SH-SY5Y (cell line): ENCODE results near the gene WDR7.

Source experiments
- GATA2 ChIP-seq: IDR thresholded peaks from 2 replicates; pipeline ENCODE4 v1.6.1; 2011; ENCODE audit warnings: mild to moderate bottlenecking, low read depth, low read length
- GATA3 ChIP-seq: IDR thresholded peaks from 2 replicates; pipeline ENCODE4 v1.6.1; 2011; ENCODE audit warnings: low read depth, mild to moderate bottlenecking, low read length, moderate library complexity

Gene WDR7

GRCh38 chr18:56836173-56836572, 185.0 kb downstream of the WDR7 start:
- TF ChIP-seq GATA2 (no peak), GATA3 (no peak)

GRCh38 chr18:56841836-56842235, 190.7 kb downstream of the WDR7 start:
- no peak for TF ChIP-seq GATA3
- TF ChIP-seq GATA2: no peak

- TF ChIP-seq GATA2 (no peak), GATA3 (no peak)
These were observed 192.1 kb downstream of the WDR7 start for GRCh38 chr18:56843241-56843640.

GRCh38 chr18:56844556-56844955, 193.4 kb downstream of the WDR7 start:
- TF ChIP-seq GATA3: no peak

GRCh38 chr18:56851774-56852173, 200.6 kb downstream of the WDR7 start:
- TF ChIP-seq GATA3 (no peak), GATA2 (no peak)

- TF ChIP-seq GATA2: no peak
- no peak for TF ChIP-seq GATA3
These were observed 202.8 kb downstream of the WDR7 start for GRCh38 chr18:56853961-56854360.

GRCh38 chr18:56861244-56861643, 210.1 kb downstream of the WDR7 start:
- no peak for TF ChIP-seq GATA2
- no peak for TF ChIP-seq GATA3

GRCh38 chr18:56869189-56869777, 218.1 kb downstream of the WDR7 start:
- no peak for TF ChIP-seq GATA2
- no peak for TF ChIP-seq GATA3

GRCh38 chr18:56870982-56871381, 219.8 kb downstream of the WDR7 start:
- TF ChIP-seq GATA3 (no peak), GATA2 (no peak)

- TF ChIP-seq GATA3: no peak
- no peak for TF ChIP-seq GATA2
These were observed 221.0 kb downstream of the WDR7 start for GRCh38 chr18:56872140-56872539.

- TF ChIP-seq GATA3 (no peak), GATA2 (no peak)
These were observed 222.4 kb downstream of the WDR7 start for GRCh38 chr18:56873441-56874140.

GRCh38 chr18:56878711-56879110, 227.6 kb downstream of the WDR7 start:
- TF ChIP-seq GATA3 (no peak), GATA2 (no peak)

GRCh38 chr18:56884511-56884910, 233.4 kb downstream of the WDR7 start:
- no peak for TF ChIP-seq GATA2
- TF ChIP-seq GATA3: no peak

GRCh38 chr18:56888978-56889377, 237.8 kb downstream of the WDR7 start:
- TF ChIP-seq GATA3: no peak
- no peak for TF ChIP-seq GATA2

- TF ChIP-seq GATA3 (no peak), GATA2 (no peak)
These were observed 238.5 kb downstream of the WDR7 start for GRCh38 chr18:56889621-56890020.
